GM19328 (cell line): ENCODE data around the gene RETREG1.
"Not testable (repeated sequence)": the region's sequence is repeated elsewhere in the genome, so short reads cannot be mapped to it uniquely, and the experiment has no call there.

ENCODE experiments used
- ATAC-seq: cut with Tn5 transposase; IDR thresholded peaks from one replicate; pipeline ENCODE4 v1.9.1; 2021; ENCODE audit warnings: mild to moderate bottlenecking, moderate library complexity; ENCODE audit not compliant: unreplicated experiment

Gene RETREG1

DNA sequence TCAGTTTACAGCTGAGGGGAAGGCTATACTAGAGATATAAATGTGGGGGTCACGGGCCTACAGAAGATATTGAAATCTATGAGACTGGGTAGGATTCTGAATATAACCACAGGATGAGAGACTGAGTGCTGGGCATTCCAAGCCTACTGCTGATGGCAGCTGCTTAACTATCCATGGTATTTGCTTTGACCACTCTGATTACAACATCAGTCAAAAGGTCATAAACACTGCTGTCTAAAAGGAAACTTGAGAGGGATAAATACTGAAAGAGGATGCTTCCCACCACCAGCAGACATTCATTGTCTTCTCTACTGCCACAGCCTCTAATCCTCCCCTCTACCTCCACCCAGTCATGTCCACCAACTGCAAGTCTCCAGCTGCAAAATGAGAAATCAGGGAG, 155.0 kb downstream of the RETREG1 start:
- ATAC-seq: no peak

GRCh38 chr5:16461026-16461425, 155.8 kb downstream of the RETREG1 start:
- no peak for ATAC-seq

DNA sequence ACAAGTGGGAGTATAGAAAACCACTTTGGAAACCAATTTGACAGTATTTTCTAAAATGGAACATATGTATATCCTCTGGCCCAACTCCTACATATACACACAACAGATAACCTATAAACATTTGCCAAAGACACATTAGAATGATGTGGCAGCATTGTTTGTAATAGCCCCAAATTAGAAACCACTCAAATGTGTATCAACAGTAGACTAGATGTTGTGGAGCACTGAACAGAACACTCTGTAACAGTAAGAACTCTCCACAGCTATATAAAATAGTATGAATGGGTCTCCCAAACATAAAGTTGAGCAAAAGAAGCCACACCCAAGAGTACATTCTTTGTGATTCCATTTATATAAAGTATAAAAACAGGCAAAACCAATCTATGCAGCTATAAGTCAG, 157.3 kb downstream of the RETREG1 start:
- no peak for ATAC-seq

GRCh38 chr5:16457853-16458252, 158.9 kb downstream of the RETREG1 start:
- ATAC-seq: no peak

GRCh38 chr5:16457451-16457850, 159.3 kb downstream of the RETREG1 start:
- ATAC-seq: no peak

GRCh38 chr5:16456103-16456832, 160.5 kb downstream of the RETREG1 start:
- ATAC-seq: peak; percentile 53

DNA sequence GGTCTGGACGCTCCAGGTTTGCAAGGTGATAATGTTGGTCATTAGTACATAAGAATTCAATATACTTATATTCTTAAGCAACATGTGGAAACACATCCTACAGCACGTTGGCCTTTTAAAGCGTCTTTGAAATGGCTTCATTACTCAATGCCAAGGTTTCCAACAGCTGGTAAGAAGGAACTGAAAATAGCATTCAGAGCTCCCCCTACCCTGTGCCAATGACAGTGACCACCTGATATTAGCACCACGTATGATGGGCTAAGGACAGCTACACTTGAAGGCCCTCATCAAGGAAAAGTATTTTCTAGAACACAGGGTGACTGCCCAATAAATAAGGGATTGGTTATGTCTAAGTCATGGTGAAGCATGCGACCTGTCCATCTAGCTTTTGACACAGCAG, 161.1 kb downstream of the RETREG1 start:
- ATAC-seq: no peak

- no peak for ATAC-seq
These were observed 162.1 kb downstream of the RETREG1 start for GRCh38 chr5:16454686-16455085.

DNA sequence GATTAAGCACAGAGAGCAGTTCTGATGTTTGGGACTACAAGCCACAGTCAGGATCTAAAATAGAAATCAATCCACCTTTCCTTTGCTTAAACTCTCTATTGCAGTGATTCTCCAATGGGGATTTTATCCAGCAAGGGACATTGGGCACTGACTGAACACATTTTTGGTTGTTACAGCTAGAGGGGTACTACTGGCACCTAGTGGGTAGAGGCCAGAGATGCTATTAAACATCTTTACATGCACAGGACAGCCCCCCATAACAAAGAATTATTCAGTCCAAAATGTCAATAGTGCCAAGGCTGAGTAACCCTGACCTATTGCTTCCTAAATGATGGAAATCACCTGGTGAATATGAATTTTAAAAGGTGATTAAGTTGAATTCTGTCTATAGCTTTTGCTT, 163.2 kb downstream of the RETREG1 start:
- ATAC-seq: no peak

GRCh38 chr5:16450163-16450562, 166.6 kb downstream of the RETREG1 start:
- ATAC-seq: peak; percentile 48

DNA sequence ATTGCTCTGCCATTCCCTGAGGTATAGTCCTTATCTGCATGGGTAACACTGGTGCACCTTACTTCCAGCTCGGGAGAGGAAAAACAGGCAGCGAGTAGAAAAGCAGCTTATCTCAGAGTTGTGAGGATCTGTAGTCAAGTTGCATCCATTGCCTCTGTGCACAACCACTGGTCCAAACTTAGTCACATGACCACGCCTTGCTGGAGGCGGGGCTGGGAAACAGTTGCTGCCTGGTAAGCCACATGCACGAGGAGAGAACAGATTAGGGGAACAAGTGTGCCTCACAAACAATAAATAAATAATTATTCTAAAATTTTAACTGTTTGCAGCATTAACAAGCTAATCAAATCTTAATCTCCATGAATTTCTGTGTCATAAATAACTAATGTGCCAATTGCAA, 169.8 kb downstream of the RETREG1 start:
- ATAC-seq: no peak

GRCh38 chr5:16437977-16438376, 178.8 kb downstream of the RETREG1 start:
- no peak for ATAC-seq

DNA sequence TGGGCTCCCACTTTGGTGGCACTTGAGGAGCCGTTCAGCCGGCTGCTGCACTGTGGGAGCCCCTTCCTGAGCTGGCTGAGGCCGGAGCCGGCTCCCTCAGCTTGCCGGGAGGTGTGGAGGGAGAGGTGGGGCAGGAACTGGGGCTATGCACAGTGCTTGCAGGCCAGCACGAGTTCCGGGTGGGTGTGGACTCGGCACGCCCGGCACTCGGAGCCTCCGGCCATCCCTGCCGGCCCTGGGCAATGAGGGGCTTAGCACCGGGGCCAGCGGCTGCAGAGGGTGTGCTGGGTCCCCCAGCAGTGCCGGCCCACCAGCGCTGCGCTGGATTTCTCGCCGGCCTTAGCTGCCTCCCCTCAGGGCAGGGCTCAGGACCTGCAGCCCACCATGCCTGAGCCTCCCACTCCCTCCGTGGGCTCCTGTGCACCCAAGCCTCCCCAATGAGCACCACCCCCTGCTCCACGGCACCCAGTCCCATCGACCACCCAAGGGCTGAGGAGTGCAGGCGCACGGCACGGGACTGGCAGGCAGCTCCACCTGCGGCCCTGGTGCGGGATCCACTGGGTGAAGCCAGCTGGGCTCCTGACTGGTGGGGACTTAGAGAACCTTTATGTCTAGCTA, 180.6 kb downstream of the RETREG1 start:
- not testable (repeated sequence) for ATAC-seq

DNA sequence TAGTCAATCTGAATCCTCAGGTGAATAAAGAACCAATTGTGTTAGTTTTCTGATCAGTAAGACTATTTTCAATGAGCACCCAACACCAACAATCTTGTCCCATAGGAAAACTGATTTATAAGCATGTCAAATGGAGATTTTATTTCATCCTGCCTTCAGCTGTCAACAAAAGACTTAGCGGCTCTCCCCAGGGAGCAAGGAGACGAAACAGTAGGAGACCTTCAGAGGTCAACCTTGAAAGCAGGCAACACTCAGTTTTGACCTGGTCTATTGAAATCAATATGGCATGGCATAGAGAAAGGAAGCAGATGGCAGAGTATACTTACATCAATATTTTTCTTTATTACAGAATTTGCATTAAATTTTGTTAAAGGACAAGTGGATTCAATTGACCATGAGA, 185.3 kb downstream of the RETREG1 start:
- ATAC-seq: no peak

GRCh38 chr5:16430349-16431089, 186.3 kb downstream of the RETREG1 start:
- no peak for ATAC-seq

DNA sequence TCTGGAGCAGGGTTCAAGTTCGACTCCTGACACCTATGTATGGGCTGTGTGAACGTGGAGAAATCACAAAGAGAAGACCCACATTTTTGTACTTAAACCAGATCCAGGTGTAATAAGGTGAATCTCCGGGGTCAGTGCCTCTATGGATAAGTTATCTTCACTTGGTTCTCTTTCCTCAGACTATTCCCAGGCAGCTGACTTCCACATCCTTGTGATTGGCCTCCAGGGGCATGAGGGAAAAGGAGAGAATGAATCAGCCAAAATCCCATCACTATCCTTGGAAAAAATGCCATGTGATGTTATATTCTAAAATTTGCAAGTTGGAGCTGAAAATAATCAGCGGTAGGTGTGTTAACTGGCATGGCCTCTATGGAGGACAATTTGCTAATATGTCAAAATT, 188.4 kb downstream of the RETREG1 start:
- ATAC-seq: no peak

DNA sequence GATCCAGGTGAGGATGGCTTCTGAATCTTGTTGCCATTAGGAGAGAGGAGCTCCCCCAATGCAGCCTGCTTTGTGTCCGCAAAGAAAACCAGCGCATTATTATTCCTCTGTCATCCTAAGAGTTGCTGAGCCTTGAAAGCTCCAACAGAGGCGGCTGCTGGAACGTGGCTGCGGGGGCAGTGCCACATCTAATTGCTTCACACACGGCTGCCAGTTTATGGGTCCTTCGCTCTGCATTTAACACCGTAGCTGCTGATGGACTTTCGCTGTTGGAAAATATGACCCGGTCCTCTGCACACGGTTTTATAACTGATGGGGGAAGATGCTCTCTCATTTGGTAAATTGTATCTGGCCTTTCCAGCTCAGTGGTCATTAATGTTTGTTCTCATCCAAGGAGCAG, 189.2 kb downstream of the RETREG1 start:
- ATAC-seq: no peak
